DMS153 (cell line): ENCODE results near the gene OR2T8.
"Not testable (repeated sequence)": the region's sequence is repeated elsewhere in the genome, so short reads cannot be mapped to it uniquely, and the experiment has no call there.

Experiments used
- DNase-seq: peaks from one replicate; lab custom pipeline; 2025; lab: John Stamatoyannopoulos, UW

OR2T8 gene

GRCh38 chr1:247919952-247920351 lies at the start of gene OR2T8:
TSS of gene OR2T8 (plus strand) at chr1:247920252. CDS start at chr1:247921018, 766 bp downstream.
- no peak for DNase-seq

- no peak for DNase-seq
Observed at GRCh38 chr1:247883346-247883745, 36.7 kb upstream of the OR2T8 start.

GRCh38 chr1:247884797-247885413 lies 35.1 kb upstream of the OR2T8 start:
- no peak for DNase-seq

- no peak for DNase-seq
Observed at GRCh38 chr1:247895163-247895637, 24.9 kb upstream of the OR2T8 start, which contains the start of gene OR2W3. TSS of gene OR2W3 (plus strand) at chr1:247895587. CDS start at chr1:247895587, 0 bp downstream.

- DNase-seq: no peak
Observed at GRCh38 chr1:247895976-247896375, 24.1 kb upstream of the OR2T8 start.

GRCh38 chr1:247904122-247904521 lies 15.9 kb upstream of the OR2T8 start:
- no peak for DNase-seq

GRCh38 chr1:247905181-247905580 lies 14.9 kb upstream of the OR2T8 start:
- DNase-seq: no peak

GRCh38 chr1:247905910-247906503 lies 14.0 kb upstream of the OR2T8 start:
- no peak for DNase-seq

GRCh38 chr1:247906504-247907047 lies 13.5 kb upstream of the OR2T8 start:
- no peak for DNase-seq

- no peak for DNase-seq
Observed at GRCh38 chr1:247908766-247909165, 11.3 kb upstream of the OR2T8 start.

GRCh38 chr1:247913786-247914185 lies 6.3 kb upstream of the OR2T8 start:
- no peak for DNase-seq

- no peak for DNase-seq
Observed at GRCh38 chr1:247914941-247915662, 5.0 kb upstream of the OR2T8 start.

GRCh38 chr1:247923941-247924340 lies 3.9 kb downstream of the OR2T8 start:
- no peak for DNase-seq

GRCh38 chr1:247924868-247925267 lies 4.8 kb downstream of the OR2T8 start, which contains the start of gene OR2AJ1:
TSS of gene OR2AJ1 (plus strand) at chr1:247924889. CDS start at chr1:247933769, 8,880 bp downstream.
- no peak for DNase-seq

- DNase-seq: no peak
Observed at GRCh38 chr1:247933989-247934388, 13.9 kb downstream of the OR2T8 start.

- no peak for DNase-seq
Observed at GRCh38 chr1:247935781-247936180, 15.7 kb downstream of the OR2T8 start.

- no peak for DNase-seq
Observed at GRCh38 chr1:247936415-247936814, 16.4 kb downstream of the OR2T8 start.

- DNase-seq: not testable (repeated sequence)
Observed at GRCh38 chr1:247936965-247937734, 17.1 kb downstream of the OR2T8 start.

- no peak for DNase-seq
Observed at GRCh38 chr1:247942624-247943023, 22.6 kb downstream of the OR2T8 start.

- DNase-seq: no peak
Observed at GRCh38 chr1:247948558-247948957, 28.5 kb downstream of the OR2T8 start, which contains the start of gene OR2L8. TSS of gene OR2L8 (plus strand) at chr1:247948858. CDS start at chr1:247948858, 0 bp downstream.

GRCh38 chr1:247953408-247953807 lies 33.4 kb downstream of the OR2T8 start:
- no peak for DNase-seq

GRCh38 chr1:247961791-247962190 lies 41.7 kb downstream of the OR2T8 start:
- DNase-seq: no peak
